NCI-H345 (cell line): ENCODE results near the gene GTF2I.
"Not testable (repeated sequence)": the region's sequence is repeated elsewhere in the genome, so short reads cannot be mapped to it uniquely, and the experiment has no call there.

ENCODE experiments used
- DNase-seq: peaks from one replicate; lab custom pipeline; 2025; lab: John Stamatoyannopoulos, UW

The GTF2I gene

GRCh38 chr7:74717889-74718288, 60.4 kb downstream of the GTF2I start:
- DNase-seq, result no peak

- DNase-seq, result no peak
Measured at GRCh38 chr7:74718336-74718735, 60.8 kb downstream of the GTF2I start.

- DNase-seq, result no peak
Measured at GRCh38 chr7:74722153-74722552, 64.6 kb downstream of the GTF2I start.

GRCh38 chr7:74725840-74726239, 68.3 kb downstream of the GTF2I start:
- DNase-seq, result no peak

GRCh38 chr7:74726309-74727101, 69.0 kb downstream of the GTF2I start:
- no peak for DNase-seq

GRCh38 chr7:74728686-74729085, 71.2 kb downstream of the GTF2I start:
- not testable (repeated sequence) for DNase-seq

GRCh38 chr7:74730186-74730585, 72.7 kb downstream of the GTF2I start:
- not testable (repeated sequence) for DNase-seq

- DNase-seq, result not testable (repeated sequence)
Measured at GRCh38 chr7:74739974-74740703, 82.6 kb downstream of the GTF2I start.

- not testable (repeated sequence) for DNase-seq
Measured at GRCh38 chr7:74743936-74744557, 86.5 kb downstream of the GTF2I start.

- not testable (repeated sequence) for DNase-seq
Measured at GRCh38 chr7:74753921-74754482, 96.5 kb downstream of the GTF2I start.

GRCh38 chr7:74756673-74757072, 99.2 kb downstream of the GTF2I start:
- DNase-seq, result not testable (repeated sequence)

GRCh38 chr7:74758268-74758667, 100.8 kb downstream of the GTF2I start:
- DNase-seq, result not testable (repeated sequence)

GRCh38 chr7:74758982-74759381, 101.5 kb downstream of the GTF2I start:
- not testable (repeated sequence) for DNase-seq

GRCh38 chr7:74765205-74765918, 107.8 kb downstream of the GTF2I start:
- not testable (repeated sequence) for DNase-seq

- not testable (repeated sequence) for DNase-seq
Measured at GRCh38 chr7:74766509-74766908, 109.0 kb downstream of the GTF2I start.

GRCh38 chr7:74766991-74767390, 109.5 kb downstream of the GTF2I start:
- DNase-seq, result not testable (repeated sequence)

GRCh38 chr7:74770062-74770461, 112.5 kb downstream of the GTF2I start:
- not testable (repeated sequence) for DNase-seq

GRCh38 chr7:74772093-74772492, 114.6 kb downstream of the GTF2I start:
- DNase-seq, result not testable (repeated sequence)

GRCh38 chr7:74773760-74774750, 116.5 kb downstream of the GTF2I start, which contains the start of gene NCF1:
TSS of gene NCF1 (plus strand) at chr7:74774011. CDS start at chr7:74774032, 21 bp downstream.
- not testable (repeated sequence) for DNase-seq

GRCh38 chr7:74775111-74775510, 117.6 kb downstream of the GTF2I start:
- DNase-seq, result not testable (repeated sequence)
